ENCODE results near the gene WDR7.

DNA sequence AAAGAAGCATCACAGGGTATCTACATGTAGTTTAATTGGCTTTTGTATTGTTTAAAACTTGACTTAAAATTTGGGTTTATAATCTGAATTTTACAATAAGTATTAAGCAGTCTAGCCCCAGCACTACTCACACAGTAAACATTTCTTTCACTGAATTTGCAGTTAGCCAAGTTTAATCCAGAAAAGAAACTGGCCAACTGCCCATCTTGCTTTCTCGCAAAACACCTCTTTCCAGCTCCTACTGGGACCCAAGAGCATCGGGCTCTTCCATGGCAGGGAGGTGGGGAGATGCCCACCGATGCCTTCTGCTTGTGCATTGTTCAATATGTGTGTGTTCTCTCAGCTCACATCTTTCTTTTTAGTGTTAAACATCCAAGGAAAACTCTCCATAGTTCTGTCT lies 283.0 kb downstream of the WDR7 start:
- TF ChIP-seq, protein P1, sequence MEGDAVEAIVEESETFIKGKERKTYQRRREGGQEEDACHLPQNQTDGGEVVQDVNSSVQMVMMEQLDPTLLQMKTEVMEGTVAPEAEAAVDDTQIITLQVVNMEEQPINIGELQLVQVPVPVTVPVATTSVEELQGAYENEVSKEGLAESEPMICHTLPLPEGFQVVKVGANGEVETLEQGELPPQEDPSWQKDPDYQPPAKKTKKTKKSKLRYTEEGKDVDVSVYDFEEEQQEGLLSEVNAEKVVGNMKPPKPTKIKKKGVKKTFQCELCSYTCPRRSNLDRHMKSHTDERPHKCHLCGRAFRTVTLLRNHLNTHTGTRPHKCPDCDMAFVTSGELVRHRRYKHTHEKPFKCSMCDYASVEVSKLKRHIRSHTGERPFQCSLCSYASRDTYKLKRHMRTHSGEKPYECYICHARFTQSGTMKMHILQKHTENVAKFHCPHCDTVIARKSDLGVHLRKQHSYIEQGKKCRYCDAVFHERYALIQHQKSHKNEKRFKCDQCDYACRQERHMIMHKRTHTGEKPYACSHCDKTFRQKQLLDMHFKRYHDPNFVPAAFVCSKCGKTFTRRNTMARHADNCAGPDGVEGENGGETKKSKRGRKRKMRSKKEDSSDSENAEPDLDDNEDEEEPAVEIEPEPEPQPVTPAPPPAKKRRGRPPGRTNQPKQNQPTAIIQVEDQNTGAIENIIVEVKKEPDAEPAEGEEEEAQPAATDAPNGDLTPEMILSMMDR (IDR thresholded peaks at IDR 0.05 in 2 of 3, conservative IDR thresholded peaks at IDR 0.05 in 1 of 3; ENCODE audit: borderline replicate concordance in 1 of 3, insufficient read depth in 1 of 3, low read depth in 2 of 3, low read length in 2 of 3) = no peak
- TF ChIP-seq CBX3 (IDR thresholded peaks at IDR 0.05; ENCODE audit: low read depth) (no peak), EZH2 (IDR thresholded peaks at IDR 0.05) (no peak), POLR2A (IDR thresholded peaks at IDR 0.05; ENCODE audit: borderline replicate concordance, extremely low read depth, insufficient read depth, insufficient read length) (no peak), RAD21 (IDR thresholded peaks at IDR 0.05; ENCODE audit: low read depth) (no peak), FOSL1 (IDR thresholded peaks at IDR 0.05; ENCODE audit: low read depth) (no peak), POLR2AphosphoS5 (IDR thresholded peaks at IDR 0.05; ENCODE audit: low read depth, low read length) (no peak), CEBPB (IDR thresholded peaks at IDR 0.05; ENCODE audit: low read depth) (no peak)
- TF ChIP-seq, protein P2, sequence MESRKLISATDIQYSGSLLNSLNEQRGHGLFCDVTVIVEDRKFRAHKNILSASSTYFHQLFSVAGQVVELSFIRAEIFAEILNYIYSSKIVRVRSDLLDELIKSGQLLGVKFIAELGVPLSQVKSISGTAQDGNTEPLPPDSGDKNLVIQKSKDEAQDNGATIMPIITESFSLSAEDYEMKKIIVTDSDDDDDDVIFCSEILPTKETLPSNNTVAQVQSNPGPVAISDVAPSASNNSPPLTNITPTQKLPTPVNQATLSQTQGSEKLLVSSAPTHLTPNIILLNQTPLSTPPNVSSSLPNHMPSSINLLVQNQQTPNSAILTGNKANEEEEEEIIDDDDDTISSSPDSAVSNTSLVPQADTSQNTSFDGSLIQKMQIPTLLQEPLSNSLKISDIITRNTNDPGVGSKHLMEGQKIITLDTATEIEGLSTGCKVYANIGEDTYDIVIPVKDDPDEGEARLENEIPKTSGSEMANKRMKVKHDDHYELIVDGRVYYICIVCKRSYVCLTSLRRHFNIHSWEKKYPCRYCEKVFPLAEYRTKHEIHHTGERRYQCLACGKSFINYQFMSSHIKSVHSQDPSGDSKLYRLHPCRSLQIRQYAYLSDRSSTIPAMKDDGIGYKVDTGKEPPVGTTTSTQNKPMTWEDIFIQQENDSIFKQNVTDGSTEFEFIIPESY (IDR thresholded peaks at IDR 0.05; ENCODE audit: extremely low read depth, insufficient replicate concordance, low read length) = no peak
- TF ChIP-seq, protein P3, sequence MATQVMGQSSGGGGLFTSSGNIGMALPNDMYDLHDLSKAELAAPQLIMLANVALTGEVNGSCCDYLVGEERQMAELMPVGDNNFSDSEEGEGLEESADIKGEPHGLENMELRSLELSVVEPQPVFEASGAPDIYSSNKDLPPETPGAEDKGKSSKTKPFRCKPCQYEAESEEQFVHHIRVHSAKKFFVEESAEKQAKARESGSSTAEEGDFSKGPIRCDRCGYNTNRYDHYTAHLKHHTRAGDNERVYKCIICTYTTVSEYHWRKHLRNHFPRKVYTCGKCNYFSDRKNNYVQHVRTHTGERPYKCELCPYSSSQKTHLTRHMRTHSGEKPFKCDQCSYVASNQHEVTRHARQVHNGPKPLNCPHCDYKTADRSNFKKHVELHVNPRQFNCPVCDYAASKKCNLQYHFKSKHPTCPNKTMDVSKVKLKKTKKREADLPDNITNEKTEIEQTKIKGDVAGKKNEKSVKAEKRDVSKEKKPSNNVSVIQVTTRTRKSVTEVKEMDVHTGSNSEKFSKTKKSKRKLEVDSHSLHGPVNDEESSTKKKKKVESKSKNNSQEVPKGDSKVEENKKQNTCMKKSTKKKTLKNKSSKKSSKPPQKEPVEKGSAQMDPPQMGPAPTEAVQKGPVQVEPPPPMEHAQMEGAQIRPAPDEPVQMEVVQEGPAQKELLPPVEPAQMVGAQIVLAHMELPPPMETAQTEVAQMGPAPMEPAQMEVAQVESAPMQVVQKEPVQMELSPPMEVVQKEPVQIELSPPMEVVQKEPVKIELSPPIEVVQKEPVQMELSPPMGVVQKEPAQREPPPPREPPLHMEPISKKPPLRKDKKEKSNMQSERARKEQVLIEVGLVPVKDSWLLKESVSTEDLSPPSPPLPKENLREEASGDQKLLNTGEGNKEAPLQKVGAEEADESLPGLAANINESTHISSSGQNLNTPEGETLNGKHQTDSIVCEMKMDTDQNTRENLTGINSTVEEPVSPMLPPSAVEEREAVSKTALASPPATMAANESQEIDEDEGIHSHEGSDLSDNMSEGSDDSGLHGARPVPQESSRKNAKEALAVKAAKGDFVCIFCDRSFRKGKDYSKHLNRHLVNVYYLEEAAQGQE (IDR thresholded peaks at IDR 0.05; ENCODE audit: low read depth) = no peak
